Body of pancreas (tissue), 4 donors: Measurements from ENCODE around the gene CLBA1. TPM values are rescaled to one million over a fixed set of nuclear protein-coding genes. Genes with fewer than 3 reads are reported as not detected.

ENCODE experiments used
- ATAC-seq: fragments of 150-250 bp; one replicate; pipeline ENCODE4 v1.9.1; 2016
- DNase-seq, 4 donors: peaks; one replicate each; pipeline ENCODE4 v3.0.0-alpha.2; 2019
- H3K27ac ChIP-seq, 4 donors: fragments of 200-600 bp; sonication (generic); 1 replicate in 3 of 4; 2 replicates in 1 of 4; pipeline versions ENCODE4 v1.5.1 to v1.6.1; 2016 to 2019; ENCODE audit warnings: mild to moderate bottlenecking in 1 of 4, mixed read lengths in 1 of 4, moderate library complexity in 1 of 4
- H3K27me3 ChIP-seq, 2 donors: fragments of 200-600 bp; sonication (generic); one replicate each; pipeline ENCODE4 v1.6.0; 2016; ENCODE audit warnings: mild to moderate bottlenecking in 1 of 2
- H3K36me3 ChIP-seq, 2 donors: fragments of 200-600 bp; sonication (generic); replicated peaks in 1 of 2; 2 replicates each; pipeline ENCODE4 v1.5.1; 2016; ENCODE audit warnings: low read depth in 2 of 2; ENCODE audit not compliant: insufficient read depth in 1 of 2
- H3K4me1 ChIP-seq: fragments of 200-600 bp; sonication (generic); one replicate; pipeline ENCODE4 v1.6.0; 2016
- H3K4me3 ChIP-seq, 2 donors: fragments of 200-600 bp; sonication (generic); 1 replicate in 1 of 2; 2 replicates in 1 of 2; pipeline ENCODE4 v1.5.1; 2016 to 2019
- H3K9me3 ChIP-seq, 3 donors: fragments of 200-600 bp; sonication (generic); 1 replicate in 2 of 3; 2 replicates in 1 of 3; pipeline ENCODE4 v1.5.1; 2016
- CTCF ChIP-seq, 7 experiments: fragments of 450-650 bp in 4 of 7; fragments of 200-600 bp in 3 of 7; sonication (generic) in 3 of 7; IDR thresholded peaks; one replicate each; pipeline ENCODE4 v1.5.1; 2016 to 2019; ENCODE audit warnings: antibody characterized with exemption in 7 of 7
- POLR2A ChIP-seq, 3 donors: fragments of 450-650 bp; IDR thresholded peaks; one replicate each; pipeline ENCODE4 v1.6.1; 2016; ENCODE audit warnings: antibody characterized with exemption in 3 of 3, mild to moderate bottlenecking in 2 of 3
- WGBS, 2 donors: methylation state at CpG; one replicate each; pipeline ENCODE4 v1.1.5; 2017; 5-methylcytosine and 5-hydroxymethylcytosine counted together
- intact Hi-C: fragments of 100-400 bp; cut with DNase I; formaldehyde crosslinking; loops from one replicate; pipeline ENCODE4 v1.15.1; 2023
- total RNA-seq, 2 donors: library from RNA; depleted of rRNA; stranded (reverse); fragments of >200 nt; gene quantifications; one replicate each; pipeline ENCODE4 v1.1.0, GENCODE V29; 2016

CLBA1 gene
- total RNA-seq, 2 donors from 2014 or later, result 8.6 to 21.1 TPM

GRCh38 chr14:105014032-105014431 is 28.4 kb downstream of the CLBA1 start:
- WGBS, 2 donors, result 92 to 100% methylated on average over 1 to 9 of the region's 9 CpGs
- Histone ChIP-seq H3K27me3 (no peaks in the 10 kb centered on the region), H3K4me3 (no peak overlapping the region), H3K27ac (no peak overlapping the region), H3K9me3 (no peaks in the 10 kb centered on the region), H3K36me3 (peaks cover 0 to 6% of the 10 kb centered on the region in 2 donors), H3K4me1 (peaks cover 8% of the 10 kb centered on the region)
- TF ChIP-seq POLR2A (IDR thresholded peaks at IDR 0.05) (no peak), CTCF (IDR thresholded peaks at IDR 0.05) (no peak)
- DNase-seq (no peak), ATAC-seq (no peak)
- intact Hi-C loops, result no loop called here

GRCh38 chr14:105014631-105015030 is 29.0 kb downstream of the CLBA1 start:
- Histone ChIP-seq H3K27me3 (no peaks in the 10 kb centered on the region), H3K4me3 (no peak overlapping the region), H3K36me3 (peaks cover 0 to 6% of the 10 kb centered on the region in 2 donors), H3K4me1 (peaks cover 14% of the 10 kb centered on the region), H3K27ac (no peak overlapping the region), H3K9me3 (no peaks in the 10 kb centered on the region)
- TF ChIP-seq CTCF (IDR thresholded peaks at IDR 0.05), result no peak
- intact Hi-C loops, result no loop called here
- 72 to 76% methylated on average over 4 of the region's 4 CpGs for WGBS, 2 donors
- ATAC-seq (no peak), DNase-seq (no peak)

GRCh38 chr14:105015242-105015641 is 29.7 kb downstream of the CLBA1 start:
- Histone ChIP-seq H3K27ac (no peak overlapping the region), H3K36me3 (peaks cover 0 to 6% of the 10 kb centered on the region in 2 donors), H3K4me3 (no peak overlapping the region), H3K27me3 (no peaks in the 10 kb centered on the region), H3K4me1 (peaks cover 20% of the 10 kb centered on the region), H3K9me3 (no peaks in the 10 kb centered on the region)
- DNase-seq (no peak), ATAC-seq (no peak)
- 76 to 88% methylated on average over 9 of the region's 9 CpGs for WGBS, 2 donors
- TF ChIP-seq POLR2A (IDR thresholded peaks at IDR 0.05), result no peak
- no peak for TF ChIP-seq CTCF (IDR thresholded peaks at IDR 0.05)
- intact Hi-C loops, result no loop called here

GRCh38 chr14:105015905-105016304 is 30.3 kb downstream of the CLBA1 start:
- no peaks in the 10 kb centered on the region for H3K9me3 ChIP-seq
- WGBS, 2 donors, result 83 to 93% methylated on average over 4 to 6 of the region's 6 CpGs
- no peaks in the 10 kb centered on the region for H3K27me3 ChIP-seq
- H3K4me1 ChIP-seq, result peaks cover 22% of the 10 kb centered on the region
- DNase-seq (no peak), ATAC-seq (no peak)
- no peak overlapping the region for H3K27ac ChIP-seq
- H3K36me3 ChIP-seq, result peaks cover 0 to 3% of the 10 kb centered on the region in 2 donors
- no peak overlapping the region for H3K4me3 ChIP-seq
- intact Hi-C loops, result no loop called here
- TF ChIP-seq CTCF (IDR thresholded peaks at IDR 0.05) (no peak), POLR2A (IDR thresholded peaks at IDR 0.05) (no peak)

- DNase-seq (no peak), ATAC-seq (no peak)
- TF ChIP-seq CTCF (IDR thresholded peaks at IDR 0.05) (no peak), POLR2A (IDR thresholded peaks at IDR 0.05) (no peak)
- Histone ChIP-seq H3K27me3 (no peaks in the 10 kb centered on the region), H3K27ac (no peak overlapping the region), H3K4me3 (no peak overlapping the region), H3K36me3 (no peaks in the 10 kb centered on the region), H3K9me3 (no peaks in the 10 kb centered on the region), H3K4me1 (peaks cover 32% of the 10 kb centered on the region)
- intact Hi-C loops, result no loop called here
- 75 to 83% methylated on average over 3 to 4 of the region's 4 CpGs for WGBS, 2 donors
Observed at GRCh38 chr14:105018414-105018813, 32.8 kb downstream of the CLBA1 start.
